Natural killer cell treated with Interleukin-12 subunit alpha and Interleukin-12 subunit beta and Interleukin-15 and Interleukin-18, amount 100 ng/mL, for 72 hours (primary cell): ENCODE data around the gene MYRF. TPM values are rescaled to one million over a fixed set of nuclear protein-coding genes. Genes with fewer than 3 reads are reported as not detected.

ENCODE experiments used
- ATAC-seq, 2 donors: fragments of 150-1000 bp; cut with Tn5 transposase in 1 of 2; sonication (Bioruptor Pico), chemical (Tn5 transposase) in 1 of 2; 2 replicates each; pipeline ENCODE4 v1.10.0; 2021
- DNase-seq: peaks from one replicate; pipeline ENCODE4 v3.0.0; 2022; ENCODE audit warnings: low spot score
- H3K27ac Mint-ChIP-seq, 2 donors: 1 replicate in 1 of 2; 2 replicates in 1 of 2; pipeline ENCODE4 v1.8.0; 2022; ENCODE audit warnings: mixed read lengths in 2 of 2, mild to moderate bottlenecking in 1 of 2, moderate library complexity in 1 of 2
- H3K27me3 Mint-ChIP-seq, 2 donors: 1 replicate in 1 of 2; 2 replicates in 1 of 2; pipeline ENCODE4 v1.8.0; 2022; ENCODE audit warnings: mixed read lengths in 2 of 2
- H3K36me3 Mint-ChIP-seq: one replicate; pipeline ENCODE4 v1.8.0; 2022; ENCODE audit warnings: mixed read lengths
- H3K4me1 Mint-ChIP-seq, 2 donors: 1 replicate in 1 of 2; 2 replicates in 1 of 2; pipeline ENCODE4 v1.8.0; 2022; ENCODE audit warnings: low read depth in 2 of 2, mixed read lengths in 2 of 2, mild to moderate bottlenecking in 1 of 2
- H3K4me3 Mint-ChIP-seq: one replicate; pipeline ENCODE4 v1.8.0; 2022; ENCODE audit warnings: mixed read lengths
- H3K9me3 Mint-ChIP-seq: 2 replicates; pipeline ENCODE4 v1.8.0; 2022; ENCODE audit warnings: mixed read lengths
- total RNA-seq, 2 donors: library from RNA; stranded (reverse); gene quantifications; one replicate each; pipeline ENCODE4 v1.2.3, GENCODE V29; 2022

Gene MYRF
- total RNA-seq, 2 donors from 2014 or later: 3.7 to 5.5 TPM

- Mint-ChIP-seq H3K4me3 (no peak overlapping the region), H3K36me3 (no peaks in the 10 kb centered on the region), H3K27me3 (peaks cover 0 to 4% of the 10 kb centered on the region in 2 donors), H3K4me1 (peaks cover 5 to 7% of the 10 kb centered on the region in 2 donors), H3K9me3 (no peaks in the 10 kb centered on the region), H3K27ac (no peak overlapping the region)
- no peak for ATAC-seq
- no peak for DNase-seq
These were observed 14.6 kb upstream of the MYRF start for GRCh38 chr11:61737636-61738386.

- ATAC-seq: no peak
- H3K9me3 Mint-ChIP-seq: no peaks in the 10 kb centered on the region
These were observed 13.7 kb upstream of the MYRF start for GRCh38 chr11:61738776-61739175.

GRCh38 chr11:61739413-61739812 lies 13.0 kb upstream of the MYRF start:
- Mint-ChIP-seq H3K36me3 (no peaks in the 10 kb centered on the region), H3K27ac (no peak overlapping the region), H3K27me3 (no peaks in the 10 kb centered on the region), H3K4me3 (no peak overlapping the region), H3K4me1 (no peaks in the 10 kb centered on the region), H3K9me3 (no peaks in the 10 kb centered on the region)
- no peak for DNase-seq
- no peak for ATAC-seq

More at GRCh38 chr11:61738776-61739175, 13.7 kb upstream of the MYRF start:
- no peak for DNase-seq
- no peak overlapping the region for H3K27ac Mint-ChIP-seq
- no peaks in the 10 kb centered on the region for H3K27me3 Mint-ChIP-seq
- no peak overlapping the region for H3K4me3 Mint-ChIP-seq
- H3K36me3 Mint-ChIP-seq: no peaks in the 10 kb centered on the region
- H3K4me1 Mint-ChIP-seq: no peaks in the 10 kb centered on the region

DNA sequence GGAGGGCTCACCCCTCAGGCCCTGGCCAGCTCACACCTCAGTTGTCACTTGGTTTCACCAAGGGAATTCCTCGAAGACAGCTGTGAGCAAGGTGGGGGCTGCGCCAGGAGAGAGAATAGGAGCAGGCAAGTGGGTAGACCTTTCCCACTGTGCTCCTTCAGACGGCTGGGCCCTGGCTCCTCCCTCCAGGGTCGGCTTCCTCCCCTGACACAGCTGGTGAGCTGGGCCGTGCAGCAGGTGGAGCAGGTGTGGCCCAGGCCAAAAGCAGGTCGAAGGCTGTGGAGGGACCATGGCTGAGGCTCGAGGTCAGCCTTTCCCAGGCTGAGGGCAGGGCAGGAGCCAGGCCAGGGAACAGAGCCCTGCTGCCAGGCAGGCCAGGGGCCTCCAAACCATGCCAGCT lies 12.5 kb upstream of the MYRF start:
- DNase-seq (no peak), ATAC-seq (no peak)
- no peaks in the 10 kb centered on the region for H3K9me3 Mint-ChIP-seq
- no peak overlapping the region for H3K4me3 Mint-ChIP-seq
- no peaks in the 10 kb centered on the region for H3K36me3 Mint-ChIP-seq
- no peak overlapping the region for H3K27ac Mint-ChIP-seq
- H3K4me1 Mint-ChIP-seq: no peaks in the 10 kb centered on the region
- no peaks in the 10 kb centered on the region for H3K27me3 Mint-ChIP-seq

DNA sequence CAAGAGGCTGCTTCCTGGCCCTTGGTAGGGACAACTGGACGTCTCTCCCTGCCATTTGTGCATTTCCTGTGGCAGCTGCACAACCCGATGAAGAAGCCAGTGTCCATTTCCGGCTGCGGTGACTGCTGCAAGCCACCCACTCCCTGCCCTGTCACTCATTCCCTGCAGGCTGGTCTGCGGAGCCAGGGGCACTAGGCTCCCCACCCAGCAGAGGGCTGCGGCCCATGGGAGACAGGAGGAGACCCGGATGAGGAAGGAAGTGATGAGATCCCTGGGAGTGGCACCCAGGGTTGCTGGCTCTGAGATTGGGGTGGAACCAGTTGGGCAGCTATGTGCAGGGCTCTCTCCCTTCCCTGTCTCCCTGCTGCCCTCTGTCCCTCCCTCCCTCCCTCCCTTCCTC lies 10.0 kb upstream of the MYRF start:
- DNase-seq: no peak
- Mint-ChIP-seq H3K27me3 (no peaks in the 10 kb centered on the region), H3K4me1 (no peaks in the 10 kb centered on the region), H3K27ac (no peak overlapping the region), H3K9me3 (no peaks in the 10 kb centered on the region), H3K36me3 (no peaks in the 10 kb centered on the region), H3K4me3 (no peak overlapping the region)
- ATAC-seq: no peak

GRCh38 chr11:61743486-61744095 lies 8.8 kb upstream of the MYRF start:
- Mint-ChIP-seq H3K4me1 (no peaks in the 10 kb centered on the region), H3K9me3 (no peaks in the 10 kb centered on the region), H3K27ac (no peak overlapping the region), H3K36me3 (no peaks in the 10 kb centered on the region), H3K4me3 (no peak overlapping the region), H3K27me3 (no peaks in the 10 kb centered on the region)
- ATAC-seq (no peak), DNase-seq (no peak)

- H3K27ac Mint-ChIP-seq: no peak overlapping the region
These were observed 8.3 kb upstream of the MYRF start for GRCh38 chr11:61744181-61744580.

DNA sequence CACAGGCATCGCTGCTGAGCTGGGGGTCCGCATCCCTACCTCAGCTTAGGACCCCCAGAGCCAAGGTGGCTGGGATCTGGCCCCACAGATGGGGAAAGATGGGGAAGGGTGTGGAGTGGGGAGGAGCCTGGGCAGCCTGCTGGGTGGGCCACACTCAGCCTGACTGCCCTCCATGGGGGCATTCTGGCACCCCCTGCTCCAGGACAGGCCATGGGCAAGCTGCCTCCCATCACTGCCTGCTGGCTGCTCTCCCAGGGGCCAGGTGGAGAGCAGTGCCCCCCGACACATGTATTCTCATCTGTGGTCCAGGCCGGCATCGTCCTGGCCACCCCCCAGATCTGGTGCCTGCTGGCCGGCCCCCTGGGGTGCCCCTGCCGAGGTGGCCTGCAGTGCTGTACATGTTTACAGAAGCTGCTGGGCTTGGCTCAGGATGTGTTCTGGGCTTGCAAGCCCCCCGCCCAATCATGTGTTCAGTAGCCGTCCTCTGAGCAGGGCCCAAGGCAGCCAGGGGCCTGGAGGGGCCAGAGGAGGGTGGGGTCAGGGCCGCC lies 7.8 kb upstream of the MYRF start:
- no peaks in the 10 kb centered on the region for H3K9me3 Mint-ChIP-seq
- H3K4me3 Mint-ChIP-seq: no peak overlapping the region
- no peak for DNase-seq
- H3K27ac Mint-ChIP-seq: no peak overlapping the region
- no peaks in the 10 kb centered on the region for H3K36me3 Mint-ChIP-seq
- no peaks in the 10 kb centered on the region for H3K4me1 Mint-ChIP-seq
- H3K27me3 Mint-ChIP-seq: no peaks in the 10 kb centered on the region
- no peak for ATAC-seq

More at GRCh38 chr11:61744181-61744580, 8.3 kb upstream of the MYRF start:
- DNase-seq (no peak), ATAC-seq (no peak)
- Mint-ChIP-seq H3K4me1 (no peaks in the 10 kb centered on the region), H3K9me3 (no peaks in the 10 kb centered on the region), H3K4me3 (no peak overlapping the region), H3K36me3 (no peaks in the 10 kb centered on the region), H3K27me3 (no peaks in the 10 kb centered on the region)

GRCh38 chr11:61745781-61746441 lies 6.5 kb upstream of the MYRF start:
- Mint-ChIP-seq H3K4me1 (peaks cover 1 to 2% of the 10 kb centered on the region in 2 donors), H3K4me3 (no peak overlapping the region), H3K9me3 (no peaks in the 10 kb centered on the region), H3K27me3 (peaks cover 3% of the 10 kb centered on the region in 2 donors), H3K27ac (no peak overlapping the region), H3K36me3 (no peaks in the 10 kb centered on the region)
- DNase-seq (no peak), ATAC-seq (no peak)

- no peaks in the 10 kb centered on the region for H3K9me3 Mint-ChIP-seq
- ATAC-seq: no peak
- H3K27me3 Mint-ChIP-seq: peaks cover 8% of the 10 kb centered on the region in 2 donors
These were observed 5.8 kb upstream of the MYRF start for GRCh38 chr11:61746442-61747191.

DNA sequence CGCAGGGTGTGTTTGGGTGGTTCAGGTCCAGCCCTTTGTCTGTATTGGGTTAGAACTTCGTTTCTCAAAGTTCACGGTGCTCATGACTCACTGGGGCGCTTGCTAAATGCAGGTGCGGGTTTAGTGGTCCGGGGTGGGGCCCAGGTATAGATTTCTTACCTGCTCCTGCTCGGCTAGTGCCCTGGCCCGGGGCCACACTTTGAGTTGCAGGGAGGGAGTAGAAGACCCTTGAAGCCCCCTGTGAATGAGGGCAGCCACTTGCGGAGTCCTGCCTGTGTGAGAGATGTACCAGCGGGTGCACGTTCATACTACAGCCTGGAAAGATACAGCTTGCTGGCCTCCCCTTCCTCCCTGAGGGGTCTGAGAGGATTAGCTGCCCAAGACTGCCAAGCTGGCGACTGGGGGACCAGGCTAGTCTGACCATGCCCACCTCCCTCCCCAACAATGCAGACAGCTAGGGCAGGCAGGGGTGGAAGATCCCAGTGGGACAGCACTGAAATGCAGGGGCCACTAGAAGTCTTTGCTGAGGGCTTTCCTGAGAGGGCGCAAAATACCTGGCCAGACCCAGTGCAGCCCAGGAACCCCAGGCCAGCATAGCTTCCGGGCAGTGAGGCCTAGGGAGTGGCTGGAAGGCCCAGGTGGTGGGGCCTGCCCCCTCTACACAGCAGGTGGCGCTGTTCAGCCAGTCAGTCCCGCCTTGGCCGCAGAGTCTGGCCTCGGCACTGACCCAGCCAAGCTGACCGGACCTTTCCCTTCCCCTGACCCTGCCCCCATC lies 5.1 kb upstream of the MYRF start:
- DNase-seq (no peak), ATAC-seq (peak; percentile 55 to 75)
- Mint-ChIP-seq H3K4me1 (peaks cover 6 to 8% of the 10 kb centered on the region in 2 donors), H3K27ac (no peak overlapping the region), H3K4me3 (no peak overlapping the region), H3K36me3 (no peaks in the 10 kb centered on the region), H3K27me3 (peaks cover 8% of the 10 kb centered on the region in 2 donors), H3K9me3 (no peaks in the 10 kb centered on the region)

More at GRCh38 chr11:61746442-61747191, 5.8 kb upstream of the MYRF start:
- DNase-seq: no peak
- Mint-ChIP-seq H3K4me3 (no peak overlapping the region), H3K27ac (no peak overlapping the region), H3K36me3 (no peaks in the 10 kb centered on the region), H3K4me1 (peaks cover 5 to 6% of the 10 kb centered on the region in 2 donors)

- peaks cover 8 to 9% of the 10 kb centered on the region in 2 donors for H3K4me1 Mint-ChIP-seq
- no peaks in the 10 kb centered on the region for H3K36me3 Mint-ChIP-seq
- H3K9me3 Mint-ChIP-seq: no peaks in the 10 kb centered on the region
- no peak overlapping the region for H3K27ac Mint-ChIP-seq
- ATAC-seq (no peak), DNase-seq (no peak)
- H3K27me3 Mint-ChIP-seq: peaks cover 8% of the 10 kb centered on the region in 2 donors
- H3K4me3 Mint-ChIP-seq: no peak overlapping the region
These were observed 4.5 kb upstream of the MYRF start for GRCh38 chr11:61747967-61748285.
